ENCODE data around the gene PRKG1. TPM values are rescaled to one million over a fixed set of nuclear protein-coding genes. Genes with fewer than 3 reads are reported as not detected.
A peak's percentile ranks its signal among the peaks of the same experiment; 100 is the strongest.

PRKG1 gene
- total RNA-seq, 1 experiment from 2014 or later: 10.4 TPM

- Histone ChIP-seq H3K9ac (ENCODE audit: extremely low read depth, insufficient read length, low read length) (no peak overlapping the region), H3K14ac (ENCODE audit: insufficient read depth, low read length) (no peak overlapping the region), H3T11ph (ENCODE audit: low read length) (no peak overlapping the region), H3K4me1 (ENCODE audit: insufficient read depth, low read length) (peaks cover 2% of the 10 kb centered on the region; the same call in 1 of the 2 replicates), H4K5ac (ENCODE audit: insufficient read length, low read depth, low read length) (no peak overlapping the region), H3K23me2 (ENCODE audit: insufficient read length, low read depth, low read length, poor library complexity, severe bottlenecking) (no peaks in the 10 kb centered on the region), H3K9me3 (ENCODE audit: control insufficient read depth, low read depth, low read length) (no peaks in the 10 kb centered on the region), H3K79me2 (ENCODE audit: insufficient read depth, low read length) (no peaks in the 10 kb centered on the region), H2BK5ac (ENCODE audit: insufficient read length, low read length) (no peak overlapping the region), H4K8ac (replicated peaks; ENCODE audit: insufficient read length, low read depth, low read length) (no peak overlapping the region), H2AK5ac (ENCODE audit: insufficient read length, low read length) (no peak overlapping the region), H3K4me2 (ENCODE audit: insufficient read depth, insufficient read length, low read length) (no peak overlapping the region), H3K27me3 (ENCODE audit: insufficient read depth, low read length) (no peaks in the 10 kb centered on the region), H2BK20ac (ENCODE audit: low read depth, low read length, poor library complexity, severe bottlenecking) (no peak overlapping the region), H4K20me1 (ENCODE audit: control insufficient read depth, insufficient read depth, insufficient read length) (no peaks in the 10 kb centered on the region), H3K23ac (ENCODE audit: insufficient read length, low read depth, low read length) (no peak overlapping the region), H2BK15ac (ENCODE audit: low read depth, low read length) (no peak overlapping the region), H3K27ac (ENCODE audit: insufficient read length, low read depth, low read length) (no peak overlapping the region), H3K79me1 (ENCODE audit: insufficient read depth, low read depth, low read length, poor library complexity, severe bottlenecking) (no peaks in the 10 kb centered on the region), H3K4ac (ENCODE audit: low read depth, low read length) (no peak overlapping the region), H4K91ac (ENCODE audit: insufficient read length, low read depth, low read length) (no peak overlapping the region), H2BK12ac (ENCODE audit: insufficient read length, low read depth, low read length) (no peak overlapping the region), H2AFZ (ENCODE audit: low read length) (no peak overlapping the region), H2BK120ac (ENCODE audit: low read depth, low read length, poor library complexity, severe bottlenecking) (no peak overlapping the region), H3K18ac (ENCODE audit: insufficient read length, low read depth, low read length) (no peak overlapping the region), H3K56ac (ENCODE audit: insufficient read length, low read depth, low read length) (no peak overlapping the region)
- no peak for DNase-seq
- TF ChIP-seq CTCF (conservative IDR thresholded peaks at IDR 0.05): peak; percentile 89
- Mint-ChIP-seq H3K9me3 (no peaks in the 10 kb centered on the region), H3K27me3 (ENCODE audit: low read depth) (no peaks in the 10 kb centered on the region), H3K4me1 (peaks cover 57 to 63% of the 10 kb centered on the region in 2 experiments), H3K27ac (peak overlapping the region in 1 of 3 experiments; percentile 63; a peak in 1 of 7 replicates), H3K36me3 (ENCODE audit: insufficient read depth in 1 of 3, low read depth in 3 of 3) (no peaks in the 10 kb centered on the region), H3K4me3 (no peak overlapping the region)
Observed at GRCh38 chr10:52215745-52216361, 1141.6 kb downstream of the PRKG1 start.

All from H9 (cell line).